ENCODE data around the gene ARHGAP29. TPM values are rescaled to one million over a fixed set of nuclear protein-coding genes. Genes with fewer than 3 reads are reported as not detected.

ARHGAP29 gene, protein sequence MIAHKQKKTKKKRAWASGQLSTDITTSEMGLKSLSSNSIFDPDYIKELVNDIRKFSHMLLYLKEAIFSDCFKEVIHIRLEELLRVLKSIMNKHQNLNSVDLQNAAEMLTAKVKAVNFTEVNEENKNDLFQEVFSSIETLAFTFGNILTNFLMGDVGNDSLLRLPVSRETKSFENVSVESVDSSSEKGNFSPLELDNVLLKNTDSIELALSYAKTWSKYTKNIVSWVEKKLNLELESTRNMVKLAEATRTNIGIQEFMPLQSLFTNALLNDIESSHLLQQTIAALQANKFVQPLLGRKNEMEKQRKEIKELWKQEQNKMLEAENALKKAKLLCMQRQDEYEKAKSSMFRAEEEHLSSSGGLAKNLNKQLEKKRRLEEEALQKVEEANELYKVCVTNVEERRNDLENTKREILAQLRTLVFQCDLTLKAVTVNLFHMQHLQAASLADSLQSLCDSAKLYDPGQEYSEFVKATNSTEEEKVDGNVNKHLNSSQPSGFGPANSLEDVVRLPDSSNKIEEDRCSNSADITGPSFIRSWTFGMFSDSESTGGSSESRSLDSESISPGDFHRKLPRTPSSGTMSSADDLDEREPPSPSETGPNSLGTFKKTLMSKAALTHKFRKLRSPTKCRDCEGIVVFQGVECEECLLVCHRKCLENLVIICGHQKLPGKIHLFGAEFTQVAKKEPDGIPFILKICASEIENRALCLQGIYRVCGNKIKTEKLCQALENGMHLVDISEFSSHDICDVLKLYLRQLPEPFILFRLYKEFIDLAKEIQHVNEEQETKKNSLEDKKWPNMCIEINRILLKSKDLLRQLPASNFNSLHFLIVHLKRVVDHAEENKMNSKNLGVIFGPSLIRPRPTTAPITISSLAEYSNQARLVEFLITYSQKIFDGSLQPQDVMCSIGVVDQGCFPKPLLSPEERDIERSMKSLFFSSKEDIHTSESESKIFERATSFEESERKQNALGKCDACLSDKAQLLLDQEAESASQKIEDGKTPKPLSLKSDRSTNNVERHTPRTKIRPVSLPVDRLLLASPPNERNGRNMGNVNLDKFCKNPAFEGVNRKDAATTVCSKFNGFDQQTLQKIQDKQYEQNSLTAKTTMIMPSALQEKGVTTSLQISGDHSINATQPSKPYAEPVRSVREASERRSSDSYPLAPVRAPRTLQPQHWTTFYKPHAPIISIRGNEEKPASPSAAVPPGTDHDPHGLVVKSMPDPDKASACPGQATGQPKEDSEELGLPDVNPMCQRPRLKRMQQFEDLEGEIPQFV
- 10 to 100 TPM; 11.8 to 20.0 (median 15.7) TPM for total RNA-seq
- polyA plus RNA-seq: 1 to 10 TPM; 5.1 to 7.9 (median 6.3) TPM
- long read RNA-seq, donor 1, full-length matches to known transcripts: 3 of 12 reads
- long read RNA-seq, donor 1, partial matches to known transcripts: 5 of 12 reads
- long read RNA-seq, donor 1, other reads (novel, unspliced or antisense): 4 of 12 reads
- long read RNA-seq, donor 2, full-length matches to known transcripts: 2 of 35 reads
- long read RNA-seq, donor 2, partial matches to known transcripts: 23 of 35 reads
- long read RNA-seq, donor 2, other reads (novel, unspliced or antisense): 10 of 35 reads

GRCh38 chr1:94237291-94238226, at the start of gene ARHGAP29:
ARHGAP29 (minus strand) TSS chr1:94237584; CDS start chr1:94231611, 5,973 bp downstream.
- 4 to 7% (median 4%) methylated on average over 56 to 88 of the region's 88 CpGs for WGBS, 3 donors
- TF ChIP-seq, protein P1, sequence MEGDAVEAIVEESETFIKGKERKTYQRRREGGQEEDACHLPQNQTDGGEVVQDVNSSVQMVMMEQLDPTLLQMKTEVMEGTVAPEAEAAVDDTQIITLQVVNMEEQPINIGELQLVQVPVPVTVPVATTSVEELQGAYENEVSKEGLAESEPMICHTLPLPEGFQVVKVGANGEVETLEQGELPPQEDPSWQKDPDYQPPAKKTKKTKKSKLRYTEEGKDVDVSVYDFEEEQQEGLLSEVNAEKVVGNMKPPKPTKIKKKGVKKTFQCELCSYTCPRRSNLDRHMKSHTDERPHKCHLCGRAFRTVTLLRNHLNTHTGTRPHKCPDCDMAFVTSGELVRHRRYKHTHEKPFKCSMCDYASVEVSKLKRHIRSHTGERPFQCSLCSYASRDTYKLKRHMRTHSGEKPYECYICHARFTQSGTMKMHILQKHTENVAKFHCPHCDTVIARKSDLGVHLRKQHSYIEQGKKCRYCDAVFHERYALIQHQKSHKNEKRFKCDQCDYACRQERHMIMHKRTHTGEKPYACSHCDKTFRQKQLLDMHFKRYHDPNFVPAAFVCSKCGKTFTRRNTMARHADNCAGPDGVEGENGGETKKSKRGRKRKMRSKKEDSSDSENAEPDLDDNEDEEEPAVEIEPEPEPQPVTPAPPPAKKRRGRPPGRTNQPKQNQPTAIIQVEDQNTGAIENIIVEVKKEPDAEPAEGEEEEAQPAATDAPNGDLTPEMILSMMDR (IDR thresholded peaks at IDR 0.05): peak; percentile 1
- H3K27me3 ChIP-seq (ENCODE audit: insufficient read depth in 3 of 3, low read length in 2 of 3): no peaks in the 10 kb centered on the region
- intact Hi-C loops (cut with DNase I): loop anchor here (2.0 to 10.0 kb wide), 5 partner anchors 89 to 190 kb away; partner anchors contain the start of gene ABCD3 (in 1 of the 2)
- DNase-seq: peak; percentile 82 to 92
- no peaks in the 10 kb centered on the region for H3K36me3 ChIP-seq (ENCODE audit: insufficient read depth in 1 of 2, low read depth in 1 of 2)
- ATAC-seq: peak; percentile 93 to 96 (median 96)
- peaks cover 10% of the 10 kb centered on the region for H3K4me1 ChIP-seq
- peak within 1 kb of the TSS; percentile 84 for H3K4me3 ChIP-seq
- peak within 1 kb of the TSS; percentile 95 for H3K27ac ChIP-seq
- peaks cover 6% of the 10 kb centered on the region for H3K9me3 ChIP-seq

DNA sequence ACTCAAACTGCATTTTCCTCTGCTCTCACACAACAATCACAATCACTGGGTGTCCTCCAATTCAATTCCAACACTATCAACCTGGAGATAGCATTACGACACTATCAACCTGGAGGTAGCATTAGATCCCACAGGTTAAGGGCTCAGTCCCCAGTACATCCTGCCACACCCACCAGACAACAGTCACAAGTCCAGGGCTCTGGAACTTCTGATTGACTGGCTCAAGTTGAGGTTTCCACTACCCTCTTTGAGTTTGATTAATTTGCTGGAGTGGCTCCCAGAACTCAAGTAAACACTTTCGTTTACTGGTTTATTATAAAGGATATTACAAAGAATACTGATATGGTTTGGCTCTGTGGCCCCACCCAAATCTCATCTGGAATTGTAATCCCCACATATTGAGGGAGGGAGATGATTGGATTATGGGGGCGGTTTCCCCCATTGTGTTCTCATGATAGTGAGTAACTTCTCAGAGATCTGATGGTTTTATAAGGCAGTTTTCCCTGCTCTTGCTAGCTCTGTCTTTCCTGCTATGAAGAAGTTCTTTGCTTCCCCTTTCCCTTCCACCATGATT, 49.6 kb upstream of the ARHGAP29 start:
- TF ChIP-seq, protein P1 (IDR thresholded peaks at IDR 0.05): no peak
- ATAC-seq (no peak), DNase-seq (no peak)
- H3K36me3 ChIP-seq (ENCODE audit: insufficient read depth in 1 of 2, low read depth in 1 of 2): no peaks in the 10 kb centered on the region
- H3K4me1 ChIP-seq: no peaks in the 10 kb centered on the region
- no peaks in the 10 kb centered on the region for H3K9me3 ChIP-seq
- WGBS, 3 donors: 69 to 80% (median 75%) methylated on average over 3 of the region's 3 CpGs
- no peak overlapping the region for H3K27ac ChIP-seq
- H3K27me3 ChIP-seq (ENCODE audit: insufficient read depth in 3 of 3, low read length in 2 of 3): no peaks in the 10 kb centered on the region
- intact Hi-C loops (cut with DNase I): no loop called here
- no peak overlapping the region for H3K4me3 ChIP-seq

GRCh38 chr1:94285031-94285654, 47.8 kb upstream of the ARHGAP29 start:
- intact Hi-C loops (cut with DNase I): no loop called here
- Histone ChIP-seq H3K27me3 (ENCODE audit: insufficient read depth in 3 of 3, low read length in 2 of 3) (no peaks in the 10 kb centered on the region), H3K36me3 (ENCODE audit: insufficient read depth in 1 of 2, low read depth in 1 of 2) (no peaks in the 10 kb centered on the region), H3K4me3 (no peak overlapping the region), H3K27ac (no peak overlapping the region), H3K9me3 (no peaks in the 10 kb centered on the region), H3K4me1 (no peaks in the 10 kb centered on the region)
- DNase-seq (no peak), ATAC-seq (no peak)
- TF ChIP-seq, protein P1 (IDR thresholded peaks at IDR 0.05): no peak
- WGBS, 3 donors: 45 to 63% (median 48%) methylated on average over 4 of the region's 4 CpGs
